ENCODE data around the gene MXD4. TPM values are rescaled to one million over a fixed set of nuclear protein-coding genes. Genes with fewer than 3 reads are reported as not detected.
"Not testable (repeated sequence)": the region's sequence is repeated elsewhere in the genome, so short reads cannot be mapped to it uniquely, and the experiment has no call there.

MXD4 gene
- total RNA-seq, 1 experiment from 2014 or later: 46.8 TPM

DNA sequence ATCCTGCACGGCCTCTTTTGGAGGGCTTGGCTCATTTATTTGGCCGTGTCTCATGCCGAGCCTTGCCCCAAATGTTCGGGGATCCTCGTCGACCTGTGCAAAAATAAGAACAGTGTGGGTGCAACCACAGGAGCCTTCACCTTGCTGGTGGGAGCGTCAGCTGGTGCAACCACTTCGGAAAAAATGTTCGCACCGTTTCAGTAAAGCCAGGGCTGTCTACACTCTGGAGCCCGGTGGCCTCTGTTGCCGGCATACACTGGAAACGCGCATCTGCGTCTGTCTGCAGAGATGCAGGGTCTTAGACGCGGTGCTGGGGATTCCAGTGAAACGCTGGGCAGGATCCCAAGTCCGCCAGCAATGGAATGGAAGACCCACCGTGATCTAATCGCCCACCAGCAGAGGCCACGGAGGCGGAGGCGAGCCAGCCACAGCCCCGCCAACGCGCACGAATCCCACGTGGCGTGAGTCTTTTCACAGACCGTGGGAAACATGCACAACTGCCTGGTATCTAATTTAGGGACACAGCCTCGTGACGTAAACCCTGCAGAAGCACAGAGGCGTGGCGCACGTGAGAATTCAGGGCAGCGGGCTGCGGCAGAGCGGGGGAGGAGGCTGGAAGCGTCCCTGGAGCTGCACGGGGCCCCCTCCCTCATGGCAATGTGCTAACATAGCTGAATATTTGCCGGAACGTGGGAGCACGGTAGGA, 13.8 kb upstream of the MXD4 start:
- DNase-seq (ENCODE audit: low spot score): no peak

DNA sequence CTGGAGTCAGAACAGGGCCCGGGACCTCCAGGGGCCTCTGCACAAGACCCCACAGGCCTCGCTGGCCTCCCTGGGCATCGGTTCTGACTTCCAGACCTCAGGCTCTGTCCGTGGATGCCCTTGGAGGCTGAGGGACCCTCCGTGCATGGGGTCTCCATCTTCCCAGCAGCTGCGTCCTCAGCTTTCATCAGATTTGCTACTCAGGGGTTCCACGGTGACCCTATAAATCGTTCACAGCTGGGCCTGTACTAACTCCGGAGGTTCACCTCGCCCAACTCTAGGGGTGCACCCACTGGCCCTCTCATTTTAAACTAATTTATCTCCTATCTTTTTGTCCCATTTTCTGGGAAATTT, 13.1 kb upstream of the MXD4 start:
- DNase-seq (ENCODE audit: low spot score): not testable (repeated sequence)

DNA sequence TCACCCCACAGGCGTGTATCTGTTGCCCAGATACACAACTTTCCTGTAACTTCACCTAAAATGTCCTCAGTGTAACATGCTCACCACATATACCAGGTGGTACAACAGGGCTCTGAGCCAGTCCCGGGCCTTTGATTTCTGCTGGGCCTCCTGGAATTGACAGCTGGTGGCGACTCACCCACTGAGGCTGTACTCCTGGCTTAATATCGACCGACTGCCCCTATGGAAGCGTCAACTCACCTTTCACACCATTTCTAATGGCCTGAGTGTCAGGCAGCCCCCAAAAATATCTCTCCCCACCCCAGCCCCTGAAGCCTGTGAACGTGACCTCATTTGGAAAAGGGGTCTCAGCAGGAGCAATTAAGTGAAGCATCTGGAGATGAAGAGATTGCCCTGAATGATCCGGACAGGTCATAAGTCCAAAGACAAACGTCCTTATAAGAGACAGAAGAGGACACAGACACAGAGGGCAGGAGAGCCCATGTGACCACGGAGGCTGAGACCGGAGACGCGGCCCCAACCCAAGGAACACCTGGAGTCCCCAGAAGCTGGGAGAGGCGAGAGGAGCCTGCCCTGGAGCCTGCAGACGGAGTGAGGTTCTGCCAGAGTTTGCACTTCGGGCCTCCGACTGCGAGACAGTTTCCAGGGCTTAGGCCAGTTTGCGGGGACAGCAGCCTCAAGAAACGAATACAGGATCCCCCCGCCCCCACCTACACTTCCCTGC, 12.6 kb upstream of the MXD4 start:
- DNase-seq (ENCODE audit: low spot score): no peak

DNA sequence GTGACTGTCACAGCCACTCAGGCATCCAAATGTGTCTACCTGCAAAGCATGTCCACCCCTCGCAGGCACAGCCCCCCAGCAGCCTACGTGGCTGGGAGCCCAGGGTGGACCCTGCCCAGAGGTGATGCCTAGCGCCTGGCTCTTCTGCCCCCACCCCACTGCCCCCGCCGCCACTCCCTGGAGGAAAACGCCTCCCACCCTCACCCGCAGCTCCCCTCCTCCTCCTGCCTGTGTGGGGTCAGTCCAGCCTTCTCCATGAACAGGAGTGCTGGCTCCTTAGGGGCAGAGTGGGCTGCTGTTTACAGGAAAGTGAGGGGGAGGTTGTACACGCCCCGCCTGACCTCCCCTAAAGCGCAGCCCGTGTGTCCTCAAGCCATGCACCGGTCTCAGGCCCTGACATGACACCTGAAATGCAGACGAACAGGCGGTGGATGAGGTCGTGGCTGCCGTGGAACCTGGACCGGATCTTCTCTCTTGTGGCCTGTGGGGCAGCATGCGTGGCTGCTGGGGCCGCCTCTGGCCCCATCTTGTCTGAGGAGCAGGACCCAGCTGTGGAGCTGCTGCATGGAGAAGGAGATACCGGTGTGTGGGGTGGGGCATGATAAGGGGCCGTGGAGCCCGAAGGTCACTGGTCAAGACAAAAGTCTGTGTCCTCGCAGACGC, 11.9 kb upstream of the MXD4 start:
- no peak for DNase-seq (ENCODE audit: low spot score)

DNA sequence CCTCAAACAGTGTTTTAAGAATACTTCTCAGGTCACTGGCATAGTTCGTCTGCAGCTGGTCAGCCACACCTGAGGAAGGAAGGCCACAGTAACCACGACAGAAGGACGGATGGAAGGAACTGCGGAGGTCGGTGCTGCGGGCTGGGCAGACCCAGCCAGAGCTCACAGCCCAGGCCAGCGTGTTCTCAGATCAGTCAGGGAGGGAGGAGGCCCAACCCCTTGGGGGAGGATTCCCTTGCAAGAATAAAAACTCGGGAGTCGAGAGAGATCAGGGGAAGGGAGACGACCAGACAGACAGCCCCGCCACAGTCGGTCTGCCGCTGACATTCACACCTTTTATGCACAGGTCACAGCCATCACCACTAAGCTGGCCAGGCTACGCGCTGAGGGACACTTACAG, 11.3 kb upstream of the MXD4 start:
- no peak for DNase-seq (ENCODE audit: low spot score)

DNA sequence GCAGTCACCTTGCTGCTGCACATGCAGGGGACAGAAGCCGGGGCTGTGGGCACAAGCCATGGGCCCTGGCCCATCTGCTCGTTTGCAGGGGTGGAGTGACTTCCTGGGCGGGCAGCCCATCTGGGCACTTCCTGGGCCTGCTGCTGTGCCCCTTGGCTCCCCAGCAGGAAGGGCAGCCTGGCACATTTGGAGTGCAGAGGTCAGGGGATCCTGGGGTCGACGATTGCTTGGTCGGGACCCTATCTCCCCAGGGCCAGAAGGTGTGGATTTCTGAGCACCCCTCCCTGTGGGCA, 10.9 kb upstream of the MXD4 start:
- no peak for DNase-seq (ENCODE audit: low spot score)

DNA sequence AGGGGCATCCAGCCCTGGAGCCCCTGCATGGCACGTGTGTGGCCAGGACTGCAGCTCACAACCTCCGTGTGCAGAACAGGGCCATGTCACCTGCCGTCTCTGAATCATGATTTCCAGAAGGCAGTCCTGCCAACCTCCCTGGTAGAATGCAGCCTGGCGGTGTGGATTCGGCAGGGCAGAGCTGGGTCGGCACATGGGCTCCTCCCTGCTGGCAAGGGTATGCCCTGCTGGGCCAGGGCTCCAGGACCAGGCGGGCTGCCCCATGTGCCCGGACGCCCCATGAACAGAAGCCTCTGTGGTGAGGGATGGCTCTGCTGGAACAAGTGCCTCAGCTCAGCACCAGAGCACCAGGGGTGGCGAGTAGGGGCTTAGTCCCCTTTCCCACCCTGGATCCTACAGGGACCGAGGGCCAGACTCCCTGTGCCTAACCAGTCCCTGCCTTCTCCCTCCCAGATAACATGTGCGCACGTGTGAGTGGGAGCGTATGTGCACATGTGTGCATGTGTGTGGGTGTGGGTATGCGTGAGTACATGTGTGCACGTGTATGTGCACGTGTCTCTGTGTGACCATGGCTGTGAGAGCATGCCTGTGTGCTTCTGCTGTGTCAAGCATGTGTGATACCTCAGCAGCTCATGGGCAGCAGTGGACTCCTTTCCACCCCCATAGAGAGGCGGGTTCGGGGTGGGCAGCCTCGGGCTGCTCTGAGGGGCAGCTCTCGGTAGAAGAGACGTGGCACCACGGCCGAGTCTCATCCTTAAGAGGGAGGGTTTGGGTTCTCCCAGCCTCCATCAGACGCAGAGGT, 10.3 kb upstream of the MXD4 start:
- DNase-seq (ENCODE audit: low spot score): no peak

DNA sequence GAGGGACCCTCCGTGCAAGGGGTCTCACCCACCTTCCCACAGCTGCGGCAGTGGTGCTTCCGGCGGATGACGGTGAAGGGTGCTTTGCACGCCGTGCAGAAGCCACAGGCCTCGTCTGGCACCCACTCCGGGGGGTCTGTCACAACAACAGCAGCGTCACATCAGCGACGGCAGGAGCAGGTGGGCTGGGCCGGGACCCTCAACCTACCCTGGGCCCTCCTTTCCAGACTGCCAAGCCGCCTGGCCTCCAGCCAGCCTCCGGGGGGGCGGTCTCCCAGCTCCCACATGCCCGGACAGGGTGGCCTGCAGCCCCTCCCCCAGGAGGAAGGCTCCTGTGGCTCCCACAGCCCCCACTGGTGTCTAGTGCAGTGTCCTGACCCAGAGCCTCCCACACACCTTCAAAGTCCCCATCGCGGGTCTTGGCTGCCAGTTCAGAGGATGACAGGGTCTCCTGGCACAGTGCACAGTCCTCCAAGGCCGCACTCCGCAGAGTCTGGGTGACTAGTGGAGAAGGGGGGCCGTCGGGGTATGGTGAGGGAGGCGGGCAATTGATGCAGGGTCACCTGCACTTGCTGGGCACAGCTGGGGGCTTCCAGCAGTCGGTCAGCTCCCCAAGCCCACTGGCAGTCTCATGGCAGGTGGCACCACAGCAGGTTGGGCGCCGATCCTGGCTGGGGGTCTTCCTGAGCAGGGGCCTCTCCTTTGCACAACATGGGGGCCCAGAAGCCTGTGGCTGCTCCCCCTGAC, 9.5 kb upstream of the MXD4 start:
- DNase-seq (ENCODE audit: low spot score): no peak

DNA sequence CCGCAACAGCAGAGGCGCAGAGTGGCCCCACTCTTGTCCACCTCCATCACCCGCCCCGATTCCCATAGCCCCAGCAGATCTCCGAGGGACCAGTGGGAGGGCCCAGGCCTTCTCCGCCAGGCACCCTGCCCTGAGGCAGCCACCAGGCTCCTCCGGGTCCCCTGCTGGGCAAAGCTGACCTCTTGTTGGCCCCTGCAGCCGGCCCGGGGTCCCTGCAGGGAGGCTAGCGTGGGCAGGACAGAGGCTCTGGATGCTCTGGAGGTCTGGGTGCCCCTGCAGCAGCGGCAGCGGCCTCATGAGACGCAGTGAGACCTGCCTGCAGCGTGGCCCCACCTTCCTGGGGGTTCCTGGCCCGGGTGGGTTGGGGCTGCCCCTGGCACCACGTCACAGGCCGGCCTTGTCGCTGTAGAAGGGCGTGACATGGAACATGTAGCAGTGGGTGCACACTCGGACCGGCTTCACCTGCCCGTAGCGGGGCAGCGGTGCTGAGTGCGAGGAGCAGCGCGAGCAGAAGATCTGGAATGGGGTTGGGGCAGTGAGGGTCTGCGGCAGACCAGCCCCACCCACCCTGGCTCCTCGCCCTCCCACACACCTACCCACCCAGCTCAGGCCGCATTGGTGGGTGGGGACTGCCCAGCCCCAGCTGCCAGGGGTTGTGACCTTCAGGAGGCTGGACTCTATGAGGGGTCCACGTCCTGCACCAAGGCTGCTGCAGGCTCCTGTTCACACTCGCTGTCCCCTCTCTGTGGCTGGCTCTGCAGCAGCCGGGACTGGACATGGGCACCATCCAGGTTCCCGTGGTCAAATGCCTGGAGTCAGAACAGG, 8.6 kb upstream of the MXD4 start:
- no peak for DNase-seq (ENCODE audit: low spot score)

DNA sequence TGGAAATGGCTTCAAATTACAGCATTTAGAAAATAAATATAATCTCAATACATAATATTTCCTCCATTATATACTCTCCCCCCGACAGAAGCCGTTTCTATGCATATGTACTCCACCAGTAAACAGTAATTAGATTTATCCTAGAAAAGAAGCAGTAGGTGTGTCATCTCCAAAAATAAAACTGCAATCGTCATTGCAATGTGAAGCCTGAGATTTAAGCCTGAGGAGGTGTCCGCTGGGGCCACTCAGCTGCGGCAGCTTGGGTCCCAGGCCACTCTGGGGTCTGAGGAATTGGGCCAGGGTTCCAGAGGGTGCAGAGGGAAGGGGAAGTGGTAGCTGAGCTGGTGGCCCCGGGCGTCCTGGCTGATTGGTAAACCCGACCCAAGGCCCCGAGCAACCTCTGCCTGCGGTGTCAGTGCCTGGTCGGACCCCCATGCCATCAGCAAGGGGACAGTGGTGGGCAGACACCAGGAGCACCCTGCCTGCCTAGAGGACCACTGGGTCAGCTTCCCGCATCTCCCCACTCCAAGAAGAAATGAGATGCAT, 7.8 kb upstream of the MXD4 start:
- no peak for DNase-seq (ENCODE audit: low spot score)

DNA sequence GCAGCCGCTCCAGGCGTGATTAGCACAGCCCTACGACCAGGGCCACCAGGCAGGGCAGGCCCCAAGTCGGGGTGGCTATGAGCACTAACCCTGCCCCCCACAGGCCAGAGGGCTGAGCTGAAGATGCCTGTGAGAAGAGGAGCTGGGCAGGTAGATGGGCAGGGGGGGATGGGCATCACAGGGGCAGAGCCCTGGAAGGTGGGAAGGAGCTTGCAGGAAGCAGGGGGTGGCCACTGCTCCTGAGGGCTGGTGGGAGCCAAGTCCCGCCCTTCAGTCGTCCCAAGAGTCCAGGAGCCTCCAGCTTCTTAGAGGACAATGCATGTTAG, 7.3 kb upstream of the MXD4 start:
- DNase-seq (ENCODE audit: low spot score): no peak

DNA sequence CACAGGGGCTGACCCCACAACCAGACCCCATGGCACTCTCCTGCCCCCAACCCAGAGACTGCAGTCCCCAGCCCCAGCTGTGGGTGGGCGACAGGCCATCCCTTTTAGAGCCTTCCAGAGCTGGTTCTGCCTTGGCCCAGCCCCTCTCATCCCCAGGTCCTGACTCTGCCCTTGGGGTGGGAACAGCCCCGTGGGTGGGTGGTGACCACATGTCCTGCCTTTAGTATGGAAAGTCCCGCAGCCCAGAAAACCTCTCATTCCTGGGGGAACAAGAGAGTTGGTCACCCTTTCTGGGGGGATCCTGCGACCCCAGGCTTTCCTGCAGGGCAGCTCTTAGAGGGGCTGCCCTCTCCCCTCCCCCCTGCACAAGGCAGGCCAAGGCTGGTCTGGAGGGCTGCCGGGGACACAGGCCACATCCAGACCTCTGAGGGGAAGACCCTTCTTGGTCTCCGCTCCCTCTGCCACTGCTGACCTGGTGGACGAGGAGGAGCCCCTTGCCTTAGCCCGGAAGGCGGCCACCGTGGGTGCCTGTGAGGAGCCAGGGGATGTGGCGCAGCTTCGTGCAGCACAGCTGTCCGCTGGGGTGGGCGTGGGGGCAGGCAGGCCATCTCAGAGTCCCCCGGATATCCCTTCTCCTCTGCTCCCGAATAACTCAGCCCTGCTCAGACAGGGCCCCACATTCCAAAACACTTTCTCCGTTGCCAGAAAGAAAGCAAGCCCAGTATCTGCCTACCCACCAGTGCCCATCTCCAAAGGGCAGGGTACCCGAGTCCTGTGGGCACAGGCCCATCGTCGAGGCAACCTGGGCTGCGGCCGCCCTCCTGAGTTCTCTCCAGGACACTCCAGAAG, 6.7 kb upstream of the MXD4 start:
- DNase-seq (ENCODE audit: low spot score): no peak

DNA sequence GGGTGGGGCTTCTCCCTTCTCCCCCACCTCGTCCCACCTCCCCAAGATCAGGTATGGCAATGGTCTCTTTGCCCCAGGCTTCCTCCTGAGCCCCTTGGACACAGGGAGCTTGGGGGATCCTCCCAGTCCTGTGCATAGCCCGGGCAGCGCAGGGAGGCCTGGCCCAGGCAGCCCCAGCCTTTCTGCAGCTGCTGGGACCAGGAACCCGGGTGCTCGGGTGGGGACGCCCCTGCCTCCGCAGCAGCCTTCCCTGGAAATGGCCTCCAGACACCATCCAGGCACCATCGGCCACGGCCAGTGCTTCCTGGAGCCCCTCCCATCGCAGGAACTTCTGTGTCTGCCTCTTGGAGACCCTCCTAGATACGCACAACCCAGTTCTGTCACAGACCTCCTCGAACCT, 5.9 kb upstream of the MXD4 start:
- no peak for DNase-seq (ENCODE audit: low spot score)

DNA sequence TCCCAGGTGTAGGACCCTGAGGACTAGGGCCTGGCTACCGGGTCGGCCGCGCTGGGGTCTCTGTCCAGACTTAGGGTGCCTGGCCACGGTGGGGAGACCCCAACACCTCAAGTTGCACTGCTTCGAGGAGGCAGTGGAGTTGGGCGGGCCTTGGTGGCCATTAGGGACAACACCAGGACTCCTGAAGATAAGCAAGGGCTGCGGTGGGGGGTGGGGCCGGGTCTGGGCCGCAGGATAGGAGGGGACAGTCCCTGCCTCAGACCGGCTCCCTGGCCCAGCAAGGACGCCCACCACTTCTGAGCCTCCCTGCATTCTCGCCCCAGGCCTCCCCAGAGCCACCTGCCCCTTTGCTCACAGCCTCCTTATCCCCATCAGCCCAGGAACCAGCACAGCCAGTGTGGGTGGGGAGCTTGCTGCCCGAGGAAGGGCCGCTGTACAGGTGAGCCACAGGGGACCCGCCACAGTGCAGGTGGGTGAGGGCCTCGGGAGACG, 5.5 kb upstream of the MXD4 start:
- DNase-seq (ENCODE audit: low spot score): no peak

DNA sequence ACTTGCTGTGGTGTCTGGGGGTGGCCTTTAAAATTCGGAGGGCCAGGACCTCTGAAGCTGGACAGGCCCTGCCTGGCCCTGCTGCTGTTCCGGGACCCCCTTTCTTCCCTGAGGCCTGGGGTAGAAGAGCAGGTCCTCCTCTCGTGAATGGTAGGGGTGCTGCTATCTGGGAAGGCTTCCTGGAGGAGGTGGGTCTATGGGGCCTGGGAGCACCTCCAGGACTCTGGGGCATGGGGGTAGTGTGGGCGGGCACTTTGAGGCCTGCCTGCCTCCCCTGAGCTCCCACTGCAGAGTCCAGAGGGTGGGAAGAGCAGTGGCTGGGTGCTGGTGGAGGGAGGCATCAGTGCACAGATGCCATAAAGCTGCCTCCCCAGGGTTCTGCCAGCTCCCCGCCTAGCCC, 4.9 kb upstream of the MXD4 start:
- DNase-seq (ENCODE audit: low spot score): no peak

DNA sequence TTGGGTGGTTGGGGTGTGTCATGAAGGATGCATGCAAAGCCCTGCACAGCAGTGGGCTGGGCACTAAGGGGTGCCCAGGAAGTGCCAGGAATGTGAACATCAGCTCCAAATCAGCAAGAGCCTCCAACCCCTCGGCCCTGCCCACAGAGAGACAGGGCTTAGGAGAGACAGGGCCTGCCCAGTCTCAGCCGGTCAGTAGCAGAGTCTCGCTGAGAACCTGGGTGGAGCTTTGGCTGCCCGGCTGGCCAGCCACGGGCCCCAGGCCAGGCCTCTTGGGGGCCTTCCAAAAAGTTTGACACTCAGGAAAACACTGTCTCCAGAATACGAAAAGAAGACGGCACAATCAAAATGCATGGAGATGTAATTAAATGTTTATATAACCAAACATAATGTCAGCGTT, 4.3 kb upstream of the MXD4 start:
- DNase-seq (ENCODE audit: low spot score): no peak

DNA sequence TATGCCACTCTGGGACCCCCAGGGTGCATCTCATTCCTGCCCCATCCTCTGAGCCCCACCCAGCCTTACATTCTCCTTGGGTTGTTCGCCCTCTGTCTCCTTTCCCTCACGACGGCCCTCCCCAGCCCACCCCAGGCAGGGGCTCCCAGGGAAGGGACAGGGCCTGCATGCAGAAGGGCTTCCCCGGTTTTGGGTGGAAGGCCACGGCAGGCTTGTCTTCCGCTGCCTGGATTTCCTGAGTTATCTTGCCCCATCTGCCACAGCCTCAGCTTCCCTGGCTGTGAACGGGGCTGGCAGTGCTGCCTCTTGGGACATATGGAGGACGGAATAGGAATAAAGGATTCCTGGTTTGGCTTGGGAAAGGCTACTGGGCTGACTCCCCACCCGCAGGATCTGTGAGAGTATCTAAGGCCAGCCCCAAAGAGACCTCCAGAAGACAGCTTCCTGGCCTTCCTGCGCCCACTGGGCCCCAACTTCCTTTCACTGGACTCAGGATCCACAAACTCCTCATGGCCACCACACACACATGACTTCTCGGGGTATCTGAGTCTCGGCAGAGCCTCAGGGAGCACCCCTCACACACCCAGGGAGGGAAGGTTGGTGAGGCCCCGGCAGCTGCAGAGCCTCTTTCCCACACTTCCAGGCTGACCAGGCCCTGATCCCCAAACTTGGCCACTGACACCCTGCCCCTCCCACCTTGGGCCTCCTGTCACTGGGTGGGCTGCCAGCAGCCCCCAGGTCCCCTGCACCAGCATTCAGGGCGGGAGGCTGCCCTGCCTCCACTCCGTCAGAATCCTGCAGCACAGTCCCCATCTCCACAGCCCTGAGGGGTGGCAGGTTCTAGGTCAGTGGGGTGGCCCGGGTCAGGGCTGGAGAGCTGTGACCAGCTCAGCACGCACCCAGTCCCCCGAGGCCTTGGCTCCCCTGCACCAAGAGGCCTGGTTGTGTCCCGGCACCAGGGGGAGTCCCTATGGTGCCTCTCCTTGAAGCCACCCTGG, 3.5 kb upstream of the MXD4 start:
- DNase-seq (ENCODE audit: low spot score): no peak

DNA sequence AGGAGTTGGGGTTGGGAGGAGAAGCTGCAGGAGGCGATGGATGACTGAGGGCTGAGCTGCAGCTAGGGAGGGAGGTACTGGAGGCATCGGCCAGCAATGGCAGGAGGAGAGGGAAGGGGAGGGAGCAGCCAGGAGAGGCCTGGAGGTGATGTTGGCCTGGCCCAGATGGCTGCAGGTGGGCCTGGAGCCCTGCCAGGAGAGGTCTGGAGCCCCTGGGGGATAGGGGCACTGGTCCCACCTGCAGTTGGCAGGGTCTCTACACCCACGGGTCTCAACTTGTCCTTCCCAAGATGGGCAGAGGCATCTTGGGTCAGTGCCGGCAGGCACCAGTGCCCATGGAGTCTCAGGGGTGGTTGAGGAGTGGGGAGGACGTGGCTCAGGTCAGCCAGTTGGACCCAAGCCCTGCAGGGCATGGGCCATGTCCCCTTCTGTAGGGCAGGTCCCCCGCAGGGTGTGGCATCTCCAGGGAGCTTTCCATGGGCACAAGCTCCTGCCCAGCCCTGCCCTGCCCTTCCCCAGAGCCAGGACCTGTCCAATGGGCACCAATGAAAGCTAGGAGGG, 2.7 kb upstream of the MXD4 start:
- no peak for DNase-seq (ENCODE audit: low spot score)
